NB4 (cell line): ENCODE results near the gene HS6ST3.

ENCODE experiments used
- CTCF ChIP-seq: IDR thresholded peaks from one replicate; pipeline ENCODE4 v1.5.1; 2012; ENCODE audit warnings: low read depth, low read length
- MAX ChIP-seq: IDR thresholded peaks from 2 replicates; pipeline ENCODE4 v1.6.1; 2011; ENCODE audit warnings: low read depth, low read length
- MYC ChIP-seq: IDR thresholded peaks from 2 replicates; pipeline ENCODE4 v1.6.1; 2011; ENCODE audit warnings: low read depth, low read length
- POLR2A ChIP-seq: IDR thresholded peaks from 2 replicates; pipeline ENCODE4 v1.6.1; 2011; ENCODE audit warnings: mild to moderate bottlenecking; ENCODE audit not compliant: insufficient read length; ENCODE audit errors: extremely low read depth

- TF ChIP-seq CTCF (no peak), POLR2A (no peak), MAX (no peak), MYC (no peak)
Measured at GRCh38 chr13:96198038-96198437, 108.1 kb downstream of the HS6ST3 start.
